ENCODE data around the gene HES5. TPM values are rescaled to one million over a fixed set of nuclear protein-coding genes. Genes with fewer than 3 reads are reported as not detected.

The HES5 gene
- total RNA-seq, 1 donor from 2014 or later: not detected

GRCh38 chr1:2520206-2520605 lies 9.9 kb downstream of the HES5 start:
- no peak for DNase-seq (ENCODE audit: low spot score)
- H3K9me3 Mint-ChIP-seq: no peaks in the 10 kb centered on the region
- H3K27ac Mint-ChIP-seq: no peak overlapping the region
- intact Hi-C loops (cut with micrococcal nuclease): loop anchor here (10.0 kb wide), 1 partner anchor 205 kb away; no protein-coding TSS in a partner anchor
- H3K4me1 Mint-ChIP-seq (ENCODE audit: low read depth): peaks cover 26% of the 10 kb centered on the region
- H3K27me3 Mint-ChIP-seq (ENCODE audit: low read depth): no peaks in the 10 kb centered on the region
- no peak overlapping the region for H3K4me3 Mint-ChIP-seq (ENCODE audit: low read depth)
- peaks cover 47% of the 10 kb centered on the region for H3K36me3 Mint-ChIP-seq (ENCODE audit: low read depth)

GRCh38 chr1:2519729-2520128 lies 10.3 kb downstream of the HES5 start:
- DNase-seq (ENCODE audit: low spot score): no peak
- H3K9me3 Mint-ChIP-seq: no peaks in the 10 kb centered on the region

GRCh38 chr1:2519029-2519685 lies 10.9 kb downstream of the HES5 start:
- no peak for DNase-seq (ENCODE audit: low spot score)
- Mint-ChIP-seq H3K4me3 (ENCODE audit: low read depth) (no peak overlapping the region), H3K36me3 (ENCODE audit: low read depth) (peaks cover 45% of the 10 kb centered on the region), H3K27ac (no peak overlapping the region), H3K27me3 (ENCODE audit: low read depth) (no peaks in the 10 kb centered on the region), H3K4me1 (ENCODE audit: low read depth) (peaks cover 16% of the 10 kb centered on the region), H3K9me3 (no peaks in the 10 kb centered on the region)
- intact Hi-C loops (cut with micrococcal nuclease): no loop called here

More at GRCh38 chr1:2519729-2520128, 10.3 kb downstream of the HES5 start:
- Mint-ChIP-seq H3K27me3 (ENCODE audit: low read depth) (no peaks in the 10 kb centered on the region), H3K27ac (no peak overlapping the region), H3K4me3 (ENCODE audit: low read depth) (no peak overlapping the region), H3K36me3 (ENCODE audit: low read depth) (peaks cover 45% of the 10 kb centered on the region), H3K4me1 (ENCODE audit: low read depth) (peaks cover 21% of the 10 kb centered on the region)
- intact Hi-C loops (cut with micrococcal nuclease): loop anchor here (10.0 kb wide), 1 partner anchor 205 kb away; no protein-coding TSS in a partner anchor

- peaks cover 48% of the 10 kb centered on the region for H3K36me3 Mint-ChIP-seq (ENCODE audit: low read depth)
These were observed 11.5 kb downstream of the HES5 start for GRCh38 chr1:2518528-2518927.

DNA sequence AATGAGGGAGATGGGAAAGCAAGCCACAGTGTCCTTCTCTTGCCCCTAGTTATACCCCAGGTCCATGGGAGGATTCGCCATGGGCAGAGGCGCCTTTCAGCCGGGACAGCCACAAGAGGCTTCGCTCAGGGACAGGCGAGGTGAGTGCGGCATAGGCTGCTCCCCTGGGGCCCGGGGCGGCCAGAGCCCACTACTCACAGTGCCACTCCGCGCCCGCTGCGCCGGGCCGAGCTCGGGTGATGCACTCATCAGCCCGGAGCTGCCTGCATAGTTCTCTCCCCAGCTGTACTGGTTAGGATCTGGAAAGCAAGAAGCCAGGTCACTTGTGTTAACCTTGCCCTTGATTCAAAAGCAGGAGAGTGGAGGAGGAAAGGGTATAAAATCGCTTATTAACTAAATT lies 12.1 kb downstream of the HES5 start:
- no peak overlapping the region for H3K4me3 Mint-ChIP-seq (ENCODE audit: low read depth)
- H3K27ac Mint-ChIP-seq: no peak overlapping the region
- H3K9me3 Mint-ChIP-seq: no peaks in the 10 kb centered on the region
- H3K4me1 Mint-ChIP-seq (ENCODE audit: low read depth): peaks cover 7% of the 10 kb centered on the region
- intact Hi-C loops (cut with micrococcal nuclease): no loop called here
- H3K27me3 Mint-ChIP-seq (ENCODE audit: low read depth): no peaks in the 10 kb centered on the region
- DNase-seq (ENCODE audit: low spot score): no peak
- peaks cover 53% of the 10 kb centered on the region for H3K36me3 Mint-ChIP-seq (ENCODE audit: low read depth)

More at GRCh38 chr1:2518528-2518927, 11.5 kb downstream of the HES5 start:
- Mint-ChIP-seq H3K27ac (no peak overlapping the region), H3K9me3 (no peaks in the 10 kb centered on the region), H3K4me1 (ENCODE audit: low read depth) (peaks cover 12% of the 10 kb centered on the region), H3K4me3 (ENCODE audit: low read depth) (no peak overlapping the region), H3K27me3 (ENCODE audit: low read depth) (no peaks in the 10 kb centered on the region)
- intact Hi-C loops (cut with micrococcal nuclease): no loop called here
- no peak for DNase-seq (ENCODE audit: low spot score)

GRCh38 chr1:2516946-2517345 lies 13.1 kb downstream of the HES5 start:
- Mint-ChIP-seq H3K4me3 (ENCODE audit: low read depth) (no peak overlapping the region), H3K4me1 (ENCODE audit: low read depth) (no peaks in the 10 kb centered on the region), H3K9me3 (no peaks in the 10 kb centered on the region), H3K27me3 (ENCODE audit: low read depth) (no peaks in the 10 kb centered on the region), H3K36me3 (ENCODE audit: low read depth) (peaks cover 44% of the 10 kb centered on the region), H3K27ac (no peak overlapping the region)
- no peak for DNase-seq (ENCODE audit: low spot score)
- intact Hi-C loops (cut with micrococcal nuclease): no loop called here

DNA sequence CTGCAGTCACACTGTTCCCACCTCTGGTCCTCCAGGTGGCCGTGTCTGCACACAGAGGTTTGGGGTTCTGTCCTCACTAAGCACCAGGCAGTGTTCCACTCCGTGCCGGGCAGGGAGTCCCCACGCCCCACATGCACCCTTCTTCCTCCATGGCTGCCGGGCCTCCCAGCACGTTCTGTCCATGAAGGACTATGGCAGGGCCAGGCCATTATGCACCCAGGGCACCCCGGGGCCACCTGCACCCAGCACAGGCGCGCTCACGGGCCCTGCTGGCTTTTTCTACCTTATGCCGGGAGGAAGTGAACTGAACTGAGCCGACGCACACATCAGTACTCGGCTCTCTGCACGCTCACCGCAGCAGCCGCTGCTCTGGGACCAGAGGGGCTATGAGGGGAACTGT lies 13.9 kb downstream of the HES5 start:
- Mint-ChIP-seq H3K4me3 (ENCODE audit: low read depth) (no peak overlapping the region), H3K9me3 (no peaks in the 10 kb centered on the region), H3K27ac (no peak overlapping the region), H3K27me3 (ENCODE audit: low read depth) (no peaks in the 10 kb centered on the region), H3K4me1 (ENCODE audit: low read depth) (no peaks in the 10 kb centered on the region), H3K36me3 (ENCODE audit: low read depth) (peaks cover 46% of the 10 kb centered on the region)
- intact Hi-C loops (cut with micrococcal nuclease): no loop called here
- no peak for DNase-seq (ENCODE audit: low spot score)

- no peak for DNase-seq (ENCODE audit: low spot score)
- Mint-ChIP-seq H3K4me3 (ENCODE audit: low read depth) (no peak overlapping the region), H3K27ac (no peak overlapping the region), H3K27me3 (ENCODE audit: low read depth) (no peaks in the 10 kb centered on the region), H3K4me1 (ENCODE audit: low read depth) (no peaks in the 10 kb centered on the region), H3K36me3 (ENCODE audit: low read depth) (peaks cover 42% of the 10 kb centered on the region), H3K9me3 (no peaks in the 10 kb centered on the region)
- intact Hi-C loops (cut with micrococcal nuclease): no loop called here
These were observed 14.3 kb downstream of the HES5 start for GRCh38 chr1:2515763-2516080.

- no peak overlapping the region for H3K27ac Mint-ChIP-seq
- peaks cover 43% of the 10 kb centered on the region for H3K36me3 Mint-ChIP-seq (ENCODE audit: low read depth)
- no peak overlapping the region for H3K4me3 Mint-ChIP-seq (ENCODE audit: low read depth)
- no peaks in the 10 kb centered on the region for H3K9me3 Mint-ChIP-seq
- intact Hi-C loops (cut with micrococcal nuclease): no loop called here
- no peak for DNase-seq (ENCODE audit: low spot score)
- H3K27me3 Mint-ChIP-seq (ENCODE audit: low read depth): no peaks in the 10 kb centered on the region
- no peaks in the 10 kb centered on the region for H3K4me1 Mint-ChIP-seq (ENCODE audit: low read depth)
These were observed 14.9 kb downstream of the HES5 start for GRCh38 chr1:2514863-2515762.

GRCh38 chr1:2513939-2514652 lies 16.0 kb downstream of the HES5 start:
- H3K4me1 Mint-ChIP-seq (ENCODE audit: low read depth): no peaks in the 10 kb centered on the region
- H3K4me3 Mint-ChIP-seq (ENCODE audit: low read depth): no peak overlapping the region
- no peak for DNase-seq (ENCODE audit: low spot score)
- no peaks in the 10 kb centered on the region for H3K9me3 Mint-ChIP-seq
- H3K27me3 Mint-ChIP-seq (ENCODE audit: low read depth): no peaks in the 10 kb centered on the region
- H3K27ac Mint-ChIP-seq: no peak overlapping the region
- peaks cover 46% of the 10 kb centered on the region for H3K36me3 Mint-ChIP-seq (ENCODE audit: low read depth)
- intact Hi-C loops (cut with micrococcal nuclease): no loop called here

DNA sequence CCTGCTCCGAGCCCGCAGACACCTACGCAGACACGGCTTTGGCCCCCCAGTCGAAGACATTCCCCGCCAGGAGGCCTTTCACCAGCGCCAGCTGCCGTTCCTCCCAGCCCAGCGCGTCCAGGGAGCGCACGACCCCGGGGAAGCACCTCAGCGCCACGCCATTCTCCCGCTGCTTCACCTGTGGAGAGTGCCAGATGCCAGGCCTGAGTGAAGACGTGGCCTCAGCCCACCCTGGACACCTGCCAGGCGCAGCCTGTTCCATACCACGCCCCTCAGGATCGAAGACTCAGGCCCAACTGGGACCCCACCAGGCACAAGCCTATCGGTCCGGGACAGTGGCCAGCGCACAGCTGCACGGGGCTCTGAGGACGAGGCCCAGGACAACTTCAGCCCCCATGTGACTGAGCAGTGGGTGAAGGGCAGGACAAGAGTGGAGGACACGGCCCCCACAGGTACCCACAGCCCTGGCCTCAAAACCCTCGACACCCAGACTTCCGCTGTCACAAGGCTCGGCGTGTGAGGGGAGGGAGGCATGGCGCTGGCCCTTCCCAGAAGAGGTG lies 17.1 kb downstream of the HES5 start:
- no peak for DNase-seq (ENCODE audit: low spot score)
- intact Hi-C loops (cut with micrococcal nuclease): no loop called here
- H3K27ac Mint-ChIP-seq: no peak overlapping the region
- H3K36me3 Mint-ChIP-seq (ENCODE audit: low read depth): peaks cover 42% of the 10 kb centered on the region
- no peaks in the 10 kb centered on the region for H3K27me3 Mint-ChIP-seq (ENCODE audit: low read depth)
- no peaks in the 10 kb centered on the region for H3K4me1 Mint-ChIP-seq (ENCODE audit: low read depth)
- no peaks in the 10 kb centered on the region for H3K9me3 Mint-ChIP-seq
- no peak overlapping the region for H3K4me3 Mint-ChIP-seq (ENCODE audit: low read depth)

DNA sequence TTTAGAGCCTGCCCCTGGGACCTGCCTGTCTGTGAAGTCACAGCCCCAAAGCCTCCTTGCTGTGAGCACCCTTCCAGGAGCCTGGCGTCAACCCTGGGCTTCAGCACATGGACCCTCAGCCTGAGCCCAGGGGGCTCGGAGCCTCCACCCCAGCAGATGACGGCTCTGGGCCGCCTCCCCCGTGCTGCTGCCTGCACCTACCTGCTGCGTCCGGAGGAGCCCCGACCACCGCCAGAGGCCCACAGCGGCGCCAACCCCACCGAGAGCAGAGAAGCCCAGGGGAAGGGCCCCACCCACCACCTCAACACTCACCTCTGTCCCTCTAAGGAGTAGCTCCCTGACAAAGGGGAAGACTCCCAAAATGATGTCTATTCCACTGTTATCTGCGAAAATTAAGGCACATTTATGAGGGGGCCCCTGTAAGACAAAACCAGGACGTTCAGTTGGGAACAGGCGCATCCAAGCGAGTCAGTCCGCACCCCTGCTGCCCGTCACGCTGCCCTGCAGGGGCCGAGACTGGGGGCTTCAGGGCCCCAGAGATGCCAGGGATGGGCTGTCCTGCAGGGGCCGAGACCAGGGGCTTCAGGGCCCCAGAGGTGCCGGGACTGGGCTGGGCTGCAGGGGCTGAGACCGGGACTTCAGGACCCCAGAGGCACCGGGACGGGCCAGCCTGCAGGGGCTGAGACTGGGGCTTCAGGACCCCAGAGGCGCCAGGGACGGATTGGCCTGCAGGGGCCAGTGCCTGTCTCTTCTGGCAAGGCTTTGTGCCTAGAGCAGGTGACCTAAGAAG lies 19.5 kb downstream of the HES5 start:
- no peak overlapping the region for H3K27ac Mint-ChIP-seq
- no peak overlapping the region for H3K4me3 Mint-ChIP-seq (ENCODE audit: low read depth)
- H3K27me3 Mint-ChIP-seq (ENCODE audit: low read depth): no peaks in the 10 kb centered on the region
- intact Hi-C loops (cut with micrococcal nuclease): no loop called here
- H3K36me3 Mint-ChIP-seq (ENCODE audit: low read depth): peaks cover 27% of the 10 kb centered on the region
- no peaks in the 10 kb centered on the region for H3K4me1 Mint-ChIP-seq (ENCODE audit: low read depth)
- no peak for DNase-seq (ENCODE audit: low spot score)
- H3K9me3 Mint-ChIP-seq: no peaks in the 10 kb centered on the region
